Lung (tissue), 12 donors: ENCODE results near the gene USH2A. TPM values are rescaled to one million over a fixed set of nuclear protein-coding genes. Genes with fewer than 3 reads are reported as not detected.

Experiments
- ATAC-seq: fragments of 200-7000 bp; cut with Tn5 transposase; one replicate; pipeline ENCODE4 v1.9.1; 2020; ENCODE audit warnings: moderate number of reproducible peaks; ENCODE audit not compliant: insufficient read depth, low FRiP score
- DNase-seq, 3 donors: peaks; one replicate each; pipeline ENCODE4 v3.0.0-alpha.2; 2013 to 2017
- H3K27ac ChIP-seq, 2 donors: one replicate each; pipeline ENCODE4 v1.5.1; 2013; ENCODE audit warnings: mild to moderate bottlenecking in 2 of 2, moderate library complexity in 2 of 2, control low read depth in 1 of 2, inconsistent platforms in 1 of 2, low read depth in 1 of 2, low read length in 1 of 2
- H3K27me3 ChIP-seq, 3 donors: one replicate each; pipeline ENCODE4 v1.5.1; 2013; ENCODE audit warnings: low read length in 2 of 3; ENCODE audit not compliant: control insufficient read depth in 3 of 3, insufficient read depth in 3 of 3
- H3K36me3 ChIP-seq, 4 donors: one replicate each; pipeline ENCODE4 v1.5.1; 2013; ENCODE audit warnings: low read length in 4 of 4, mild to moderate bottlenecking in 1 of 4, moderate library complexity in 1 of 4; ENCODE audit not compliant: control insufficient read depth in 4 of 4, insufficient read depth in 4 of 4
- H3K4me1 ChIP-seq, 5 donors: one replicate each; pipeline ENCODE4 v1.5.1; 2013; ENCODE audit warnings: low read length in 5 of 5, mild to moderate bottlenecking in 2 of 5, moderate library complexity in 1 of 5; ENCODE audit not compliant: control insufficient read depth in 5 of 5, insufficient read depth in 5 of 5
- H3K4me3 ChIP-seq: one replicate; pipeline ENCODE4 v1.5.1; 2013; ENCODE audit warnings: mild to moderate bottlenecking, control low read depth, moderate library complexity
- H3K9ac ChIP-seq, 2 donors: one replicate each; pipeline ENCODE4 v1.5.1; 2013; ENCODE audit warnings: low read length in 2 of 2, control low read depth in 1 of 2; ENCODE audit not compliant: insufficient read depth in 1 of 2
- H3K9me3 ChIP-seq, 4 donors: one replicate each; pipeline ENCODE4 v1.5.1; 2013; ENCODE audit warnings: low read length in 3 of 4, mild to moderate bottlenecking in 1 of 4, moderate library complexity in 1 of 4; ENCODE audit not compliant: control insufficient read depth in 4 of 4, insufficient read depth in 3 of 4
- CTCF ChIP-seq: IDR thresholded peaks from 2 replicates; pipeline ENCODE4 v1.5.1; 2012; ENCODE audit warnings: mild to moderate bottlenecking; ENCODE audit errors: control extremely low read depth, extremely low read depth
- WGBS, 2 donors: extraction: QIAGEN DNeasy Blood & Tissue Kit; methylation state at CpG; one replicate each; pipeline ENCODE4 v1.1.7; 2013; 5-methylcytosine and 5-hydroxymethylcytosine counted together
- polyA plus RNA-seq, 2 donors: library from polyadenylated mRNA; stranded (reverse); fragments of 200-250 nt; gene quantifications; one replicate each; pipeline ENCODE4 v1.2.1, GENCODE V29; 2013
- total RNA-seq, 2 donors: library from RNA; depleted of rRNA in 1 of 2; stranded (reverse); fragments of >200 nt in 1 of 2; gene quantifications; one replicate each; pipeline ENCODE4 v1.2.1, GENCODE V29; 2014 to 2021
- donor health status: control.
- donor health status: control.
- donor health status: Bipolar disorder and iron deficiency.
- donor health status: healthy.
- donor health status: DM: yes; HTN: yes; CAD: no.

The USH2A gene
- total and polyA plus RNA-seq, 4 donors, result under 0.01 to 0.11 TPM; not detected in 2

DNA sequence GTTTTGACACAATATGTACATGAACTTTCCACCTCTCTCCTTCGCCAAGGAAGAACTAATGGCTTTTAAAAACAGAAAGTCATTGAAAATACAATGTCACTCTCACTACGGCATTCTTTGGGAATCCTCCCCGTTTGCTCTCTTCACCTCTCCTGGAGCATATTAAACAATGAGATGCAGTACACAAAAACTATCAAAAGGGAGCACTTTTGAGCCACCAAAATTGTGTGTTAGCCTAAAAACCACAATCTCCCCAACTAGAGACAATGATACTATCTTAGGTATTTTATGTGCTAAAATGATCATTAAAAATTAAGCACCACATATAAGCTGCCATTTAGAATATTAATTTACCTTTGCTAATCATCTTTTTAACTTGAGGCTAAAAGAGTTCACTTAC, 430.6 kb downstream of the USH2A start:
- no peak overlapping the region for H3K4me3 ChIP-seq
- H3K27ac ChIP-seq, result no peak overlapping the region
- H3K27me3 ChIP-seq, result no peaks in the 10 kb centered on the region
- H3K9me3 ChIP-seq, result no peaks in the 10 kb centered on the region
- ATAC-seq (no peak), DNase-seq (peak in 2 of 3 donors; percentile 59 to 69)
- no peaks in the 10 kb centered on the region for H3K36me3 ChIP-seq
- no peak overlapping the region for H3K9ac ChIP-seq
- no peak for TF ChIP-seq CTCF
- WGBS, 2 donors, result 12 to 28% methylated on average over 3 of the region's 3 CpGs
- no peaks in the 10 kb centered on the region for H3K4me1 ChIP-seq

DNA sequence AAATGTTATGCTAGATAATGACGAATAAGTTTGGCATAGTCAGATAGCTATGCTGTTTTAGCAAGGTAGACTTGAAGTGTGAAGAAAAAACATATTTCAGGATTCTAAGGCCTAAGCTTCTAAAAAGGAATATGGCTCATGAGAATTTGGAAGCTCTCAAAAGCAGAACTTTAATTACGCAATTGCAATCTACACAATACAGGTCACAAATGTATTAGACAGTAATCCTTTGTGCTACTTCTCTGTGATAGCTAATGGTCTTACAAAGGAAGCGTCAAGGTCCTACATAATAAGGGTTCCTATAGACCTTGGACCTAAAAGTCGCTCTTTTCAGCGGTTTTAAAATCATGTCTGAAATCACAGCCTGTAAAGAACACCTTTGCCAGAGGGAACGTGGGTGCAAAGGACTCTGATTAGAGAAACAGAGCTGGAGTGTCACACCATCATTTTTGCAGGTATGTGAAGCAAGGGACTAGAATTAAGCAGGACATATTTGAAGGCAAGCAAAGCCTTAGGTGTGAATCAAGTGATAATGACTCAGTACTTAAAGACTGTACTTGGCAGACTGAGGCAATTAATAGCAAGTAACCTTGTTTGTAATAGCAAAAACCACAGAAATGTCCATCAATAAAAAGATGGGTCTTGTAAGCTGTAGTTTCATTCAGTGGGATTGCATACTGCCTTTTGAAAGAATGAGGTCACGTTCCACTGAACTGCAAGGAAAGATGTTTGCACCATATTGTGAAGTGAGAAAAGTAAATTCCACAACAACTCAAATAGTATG, 436.0 kb downstream of the USH2A start:
- no peak for ATAC-seq
- WGBS, 2 donors, result 82 to 83% methylated on average over 7 of the region's 7 CpGs
- H3K27me3 ChIP-seq, result no peaks in the 10 kb centered on the region
- no peaks in the 10 kb centered on the region for H3K36me3 ChIP-seq
- H3K9ac ChIP-seq, result no peak overlapping the region
- no peaks in the 10 kb centered on the region for H3K9me3 ChIP-seq
- no peak overlapping the region for H3K4me3 ChIP-seq
- DNase-seq, result no peak
- no peak for TF ChIP-seq CTCF
- H3K27ac ChIP-seq, result no peak overlapping the region
- H3K4me1 ChIP-seq, result no peaks in the 10 kb centered on the region

DNA sequence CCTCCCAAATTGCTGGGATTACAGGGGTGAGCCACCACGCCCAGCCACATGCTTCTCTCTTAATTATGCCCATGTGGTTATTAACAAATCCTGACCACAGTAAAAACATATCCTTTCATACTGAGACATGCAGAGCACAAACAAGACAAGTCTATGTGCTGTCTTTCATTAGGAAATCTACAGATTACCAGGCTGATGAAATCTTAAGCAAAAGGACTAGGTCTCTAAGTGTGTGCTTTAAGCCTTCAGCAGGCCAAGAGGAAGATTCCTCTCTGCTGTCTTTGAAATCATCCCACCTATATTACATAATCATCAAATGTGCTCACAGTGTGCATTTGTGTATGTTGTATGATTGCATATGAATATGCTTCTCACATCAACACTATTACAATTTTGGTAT, 436.8 kb downstream of the USH2A start:
- Histone ChIP-seq H3K9me3 (no peaks in the 10 kb centered on the region), H3K36me3 (no peaks in the 10 kb centered on the region), H3K9ac (no peak overlapping the region), H3K4me1 (no peaks in the 10 kb centered on the region), H3K27ac (no peak overlapping the region), H3K4me3 (no peak overlapping the region), H3K27me3 (no peaks in the 10 kb centered on the region)
- no peak for ATAC-seq
- DNase-seq, result no peak
- WGBS, 2 donors, result 79% methylated on average over 1 of the region's 1 CpG
- TF ChIP-seq CTCF, result no peak

- DNase-seq (no peak), ATAC-seq (no peak)
- Histone ChIP-seq H3K27me3 (no peaks in the 10 kb centered on the region), H3K9ac (no peak overlapping the region), H3K27ac (no peak overlapping the region), H3K4me3 (no peak overlapping the region), H3K9me3 (no peaks in the 10 kb centered on the region), H3K4me1 (no peaks in the 10 kb centered on the region), H3K36me3 (no peaks in the 10 kb centered on the region)
- WGBS, 2 donors, result 57 to 76% methylated on average over 2 of the region's 2 CpGs
- no peak for TF ChIP-seq CTCF
Observed at GRCh38 chr1:215983680-215984079, 439.6 kb downstream of the USH2A start.
